Vagina (tissue), 2 donors: Measurements from ENCODE around the gene FYB1. TPM values are rescaled to one million over a fixed set of nuclear protein-coding genes. Genes with fewer than 3 reads are reported as not detected.

Experiments
- DNase-seq, 2 donors: peaks; one replicate each; pipeline ENCODE4 v3.0.0-alpha.2; 2017; ENCODE audit errors: extremely low spot score in 2 of 2
- H3K27ac ChIP-seq: fragments of 200-600 bp; sonication (generic); one replicate; pipeline ENCODE4 v1.5.1; 2019
- H3K27me3 ChIP-seq: fragments of 200-600 bp; sonication (generic); one replicate; pipeline ENCODE4 v1.5.1; 2019
- H3K36me3 ChIP-seq, 2 donors: fragments of 200-600 bp; sonication (generic); one replicate each; pipeline ENCODE4 v1.5.1; 2017 to 2019
- H3K4me1 ChIP-seq: fragments of 200-600 bp; sonication (generic); one replicate; pipeline ENCODE4 v1.5.1; 2019
- H3K4me3 ChIP-seq, 2 donors: fragments of 200-600 bp; sonication (generic); 1 replicate in 1 of 2; 2 replicates in 1 of 2; pipeline ENCODE4 v1.5.1; 2016 to 2019
- H3K9me3 ChIP-seq: fragments of 200-600 bp; sonication (generic); one replicate; pipeline ENCODE4 v1.5.1; 2019
- POLR2A ChIP-seq, 2 donors: fragments of 450-650 bp; IDR thresholded peaks; one replicate each; pipeline ENCODE4 v1.6.1; 2017; ENCODE audit warnings: antibody characterized with exemption in 2 of 2, mild to moderate bottlenecking in 2 of 2, moderate library complexity in 2 of 2
- POLR2AphosphoS5 ChIP-seq, 2 donors: sonication (generic); formaldehyde crosslinking; IDR thresholded peaks; one replicate each; pipeline ENCODE4 v1.9.0; 2017; ENCODE audit warnings: antibody characterized with exemption in 2 of 2, mild to moderate bottlenecking in 2 of 2, low read depth in 1 of 2; ENCODE audit not compliant: insufficient read depth in 1 of 2
- intact Hi-C: fragments of 100-400 bp; cut with DNase I; formaldehyde crosslinking; loops from one replicate; pipeline ENCODE4 v1.15.1; 2023
- total RNA-seq: library from RNA; depleted of rRNA; stranded (reverse); fragments of >200 nt; gene quantifications from one replicate; pipeline ENCODE4 v1.2.3, GENCODE V29; 2016
- TF ChIP-seq, protein P1 (sequence below), 3 experiments: fragments of 450-650 bp in 2 of 3; fragments of 200-600 bp in 1 of 3; sonication (generic) in 1 of 3; IDR thresholded peaks; one replicate each; pipeline ENCODE4 v1.5.1; 2017 to 2019; ENCODE audit warnings: antibody characterized with exemption in 3 of 3, mild to moderate bottlenecking in 2 of 3, moderate library complexity in 2 of 3

Gene FYB1
- total RNA-seq, 1 donor from 2014 or later, result 10.8 TPM

- Histone ChIP-seq H3K4me1 (peaks cover 4% of the 10 kb centered on the region), H3K4me3 (peak overlapping the region in 1 of 2 donors; percentile 15), H3K27ac (peak overlapping the region; percentile 15), H3K36me3 (no peaks in the 10 kb centered on the region), H3K27me3 (no peaks in the 10 kb centered on the region), H3K9me3 (no peaks in the 10 kb centered on the region)
- intact Hi-C loops, result no loop called here
- no peak for DNase-seq
- TF ChIP-seq, protein P1, sequence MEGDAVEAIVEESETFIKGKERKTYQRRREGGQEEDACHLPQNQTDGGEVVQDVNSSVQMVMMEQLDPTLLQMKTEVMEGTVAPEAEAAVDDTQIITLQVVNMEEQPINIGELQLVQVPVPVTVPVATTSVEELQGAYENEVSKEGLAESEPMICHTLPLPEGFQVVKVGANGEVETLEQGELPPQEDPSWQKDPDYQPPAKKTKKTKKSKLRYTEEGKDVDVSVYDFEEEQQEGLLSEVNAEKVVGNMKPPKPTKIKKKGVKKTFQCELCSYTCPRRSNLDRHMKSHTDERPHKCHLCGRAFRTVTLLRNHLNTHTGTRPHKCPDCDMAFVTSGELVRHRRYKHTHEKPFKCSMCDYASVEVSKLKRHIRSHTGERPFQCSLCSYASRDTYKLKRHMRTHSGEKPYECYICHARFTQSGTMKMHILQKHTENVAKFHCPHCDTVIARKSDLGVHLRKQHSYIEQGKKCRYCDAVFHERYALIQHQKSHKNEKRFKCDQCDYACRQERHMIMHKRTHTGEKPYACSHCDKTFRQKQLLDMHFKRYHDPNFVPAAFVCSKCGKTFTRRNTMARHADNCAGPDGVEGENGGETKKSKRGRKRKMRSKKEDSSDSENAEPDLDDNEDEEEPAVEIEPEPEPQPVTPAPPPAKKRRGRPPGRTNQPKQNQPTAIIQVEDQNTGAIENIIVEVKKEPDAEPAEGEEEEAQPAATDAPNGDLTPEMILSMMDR (IDR thresholded peaks at IDR 0.05), result no peak
- TF ChIP-seq POLR2AphosphoS5 (IDR thresholded peaks at IDR 0.05; ENCODE audit: insufficient read depth in 1 of 2, low read depth in 1 of 2), result no peak
- TF ChIP-seq POLR2A (IDR thresholded peaks at IDR 0.05), result peak in 1 of 2 donors; percentile 19
Measured at GRCh38 chr5:39202597-39203274, 16.6 kb downstream of the FYB1 start.

DNA sequence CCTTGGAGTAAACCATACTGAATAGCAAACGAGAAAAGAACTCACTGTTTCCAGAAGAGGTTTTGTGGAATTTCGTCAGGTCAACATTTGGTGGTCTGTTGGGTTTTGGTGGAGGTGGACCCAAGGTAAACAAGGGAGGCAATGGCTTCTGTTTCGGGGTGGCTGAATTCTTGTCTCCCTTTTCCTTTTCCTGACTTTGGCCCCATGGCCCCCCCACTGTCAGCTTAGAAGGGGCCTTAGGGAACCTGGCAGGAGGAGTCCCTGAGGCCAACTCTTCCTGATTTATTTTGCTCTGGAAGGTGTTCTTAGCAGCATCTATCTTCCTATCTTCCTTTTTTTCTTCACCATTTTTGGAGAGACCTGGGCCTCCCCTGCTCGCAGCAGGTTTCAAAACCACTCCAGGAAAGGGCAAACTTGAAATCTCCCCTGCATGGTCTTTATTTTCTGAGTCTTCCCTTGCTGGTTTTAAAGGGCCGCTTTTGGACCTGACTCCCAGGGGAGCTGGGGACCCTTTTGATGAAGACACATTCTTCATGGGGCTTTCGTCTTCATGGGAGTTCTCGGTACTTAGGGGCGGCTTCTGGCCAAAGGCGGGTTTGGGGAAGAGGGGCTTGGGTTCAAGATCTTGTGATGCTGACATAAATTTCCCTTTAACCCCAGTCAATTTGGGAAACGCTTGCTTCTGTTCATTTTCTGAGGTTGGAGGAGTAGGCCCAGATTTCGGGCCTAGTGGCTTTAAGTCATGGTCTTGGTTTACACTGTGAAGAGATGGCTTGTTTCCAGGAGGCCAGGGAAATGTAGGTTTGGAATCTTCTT lies 17.4 kb downstream of the FYB1 start:
- Histone ChIP-seq H3K27me3 (no peaks in the 10 kb centered on the region), H3K4me3 (peak overlapping the region in 1 of 2 donors; percentile 15), H3K4me1 (peaks cover 3% of the 10 kb centered on the region), H3K27ac (peak overlapping the region; percentile 15), H3K9me3 (no peaks in the 10 kb centered on the region), H3K36me3 (no peaks in the 10 kb centered on the region)
- DNase-seq, result no peak
- intact Hi-C loops, result no loop called here
- TF ChIP-seq POLR2A (IDR thresholded peaks at IDR 0.05) (no peak), POLR2AphosphoS5 (IDR thresholded peaks at IDR 0.05; ENCODE audit: insufficient read depth in 1 of 2, low read depth in 1 of 2) (no peak)
- TF ChIP-seq, protein P1 (IDR thresholded peaks at IDR 0.05), result no peak

DNA sequence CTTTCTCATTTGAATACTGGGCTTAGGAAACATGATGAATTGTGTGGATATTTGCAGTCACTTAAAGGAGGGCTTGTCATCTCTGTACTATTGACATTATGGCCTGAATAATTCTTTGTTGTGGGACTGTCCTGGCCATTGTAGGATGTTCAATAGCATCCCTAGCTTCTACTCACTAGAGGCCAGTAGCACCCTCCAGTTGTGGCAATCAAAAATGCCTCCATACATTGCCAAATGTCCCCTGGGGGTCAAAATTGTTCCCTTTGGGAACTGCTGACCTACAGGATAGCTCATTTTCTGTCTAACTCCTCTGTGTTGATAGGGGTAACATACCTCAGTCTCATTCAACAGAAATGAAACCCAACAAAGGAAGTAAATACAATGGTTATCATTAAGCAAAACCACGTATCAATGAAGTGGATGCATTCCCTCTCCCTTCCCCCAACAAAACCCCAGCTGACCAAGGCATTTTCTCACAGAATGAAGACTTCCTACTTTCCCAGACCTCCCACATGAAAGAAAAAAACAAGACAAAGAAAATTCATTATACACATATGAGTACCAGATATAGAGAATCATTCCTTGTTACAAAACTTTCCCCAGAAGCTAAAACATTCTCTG lies 18.1 kb downstream of the FYB1 start:
- intact Hi-C loops, result no loop called here
- TF ChIP-seq POLR2A (IDR thresholded peaks at IDR 0.05) (no peak), POLR2AphosphoS5 (IDR thresholded peaks at IDR 0.05; ENCODE audit: insufficient read depth in 1 of 2, low read depth in 1 of 2) (no peak)
- TF ChIP-seq, protein P1 (IDR thresholded peaks at IDR 0.05), result no peak
- H3K27ac ChIP-seq, result peak overlapping the region; percentile 15
- H3K4me1 ChIP-seq, result no peaks in the 10 kb centered on the region
- no peaks in the 10 kb centered on the region for H3K36me3 ChIP-seq
- H3K27me3 ChIP-seq, result no peaks in the 10 kb centered on the region
- no peak for DNase-seq
- peak overlapping the region in 1 of 2 donors; percentile 15 for H3K4me3 ChIP-seq
- no peaks in the 10 kb centered on the region for H3K9me3 ChIP-seq

DNA sequence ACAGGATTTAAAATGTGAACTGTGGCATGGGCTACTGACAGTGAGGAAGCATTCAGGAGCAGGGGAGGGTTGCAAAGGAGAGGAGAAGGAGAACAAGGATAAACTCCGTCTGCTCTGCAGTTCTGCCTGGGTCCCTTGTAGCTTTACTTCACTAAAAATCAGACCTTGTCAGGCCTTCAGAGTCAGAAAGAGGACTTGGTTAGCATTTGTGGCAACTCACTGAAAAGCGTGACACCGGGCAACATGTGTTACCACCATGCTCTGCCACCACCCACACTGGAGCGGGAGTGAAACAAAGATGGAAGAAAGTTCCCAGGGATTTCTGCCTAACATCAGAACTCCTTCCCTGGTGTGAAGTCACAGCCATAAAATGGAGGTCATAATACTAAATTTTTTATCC lies 19.3 kb downstream of the FYB1 start:
- H3K4me3 ChIP-seq, result peak overlapping the region in 1 of 2 donors; percentile 15
- no peaks in the 10 kb centered on the region for H3K36me3 ChIP-seq
- H3K4me1 ChIP-seq, result no peaks in the 10 kb centered on the region
- TF ChIP-seq POLR2A (IDR thresholded peaks at IDR 0.05) (no peak), POLR2AphosphoS5 (IDR thresholded peaks at IDR 0.05; ENCODE audit: insufficient read depth in 1 of 2, low read depth in 1 of 2) (no peak)
- TF ChIP-seq, protein P1 (IDR thresholded peaks at IDR 0.05), result no peak
- intact Hi-C loops, result no loop called here
- no peaks in the 10 kb centered on the region for H3K27me3 ChIP-seq
- peak overlapping the region; percentile 30 for H3K27ac ChIP-seq
- H3K9me3 ChIP-seq, result no peaks in the 10 kb centered on the region
- DNase-seq, result no peak
